Measurements from ENCODE around the gene WWOX.

The WWOX gene

DNA sequence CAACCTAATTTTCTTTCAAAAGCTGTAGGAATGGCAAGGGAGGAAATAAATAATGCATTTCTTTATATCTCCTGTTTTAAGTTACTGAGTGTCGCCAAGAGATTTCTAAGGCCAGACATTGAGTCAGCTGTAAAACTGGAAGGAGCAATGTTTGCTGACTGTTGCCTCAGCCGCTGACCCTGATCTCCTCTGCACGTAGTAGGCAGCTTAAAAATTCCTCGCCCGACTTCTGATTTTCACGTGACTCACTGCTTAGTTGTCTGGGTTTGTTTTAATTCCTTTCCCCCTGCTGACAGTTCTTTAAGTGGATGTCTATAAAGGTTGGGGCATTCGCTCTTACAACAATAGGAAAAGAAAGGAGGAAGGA lies 100.6 kb downstream of the WWOX start:
- CTCF ChIA-PET = interaction anchor here (1.0 to 1.2 kb wide), 2 partner anchors 17 to 20 kb away, joined by 3 read pairs; no protein-coding TSS in a partner anchor
- TF ChIP-seq, protein P1, sequence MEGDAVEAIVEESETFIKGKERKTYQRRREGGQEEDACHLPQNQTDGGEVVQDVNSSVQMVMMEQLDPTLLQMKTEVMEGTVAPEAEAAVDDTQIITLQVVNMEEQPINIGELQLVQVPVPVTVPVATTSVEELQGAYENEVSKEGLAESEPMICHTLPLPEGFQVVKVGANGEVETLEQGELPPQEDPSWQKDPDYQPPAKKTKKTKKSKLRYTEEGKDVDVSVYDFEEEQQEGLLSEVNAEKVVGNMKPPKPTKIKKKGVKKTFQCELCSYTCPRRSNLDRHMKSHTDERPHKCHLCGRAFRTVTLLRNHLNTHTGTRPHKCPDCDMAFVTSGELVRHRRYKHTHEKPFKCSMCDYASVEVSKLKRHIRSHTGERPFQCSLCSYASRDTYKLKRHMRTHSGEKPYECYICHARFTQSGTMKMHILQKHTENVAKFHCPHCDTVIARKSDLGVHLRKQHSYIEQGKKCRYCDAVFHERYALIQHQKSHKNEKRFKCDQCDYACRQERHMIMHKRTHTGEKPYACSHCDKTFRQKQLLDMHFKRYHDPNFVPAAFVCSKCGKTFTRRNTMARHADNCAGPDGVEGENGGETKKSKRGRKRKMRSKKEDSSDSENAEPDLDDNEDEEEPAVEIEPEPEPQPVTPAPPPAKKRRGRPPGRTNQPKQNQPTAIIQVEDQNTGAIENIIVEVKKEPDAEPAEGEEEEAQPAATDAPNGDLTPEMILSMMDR (IDR thresholded peaks at IDR 0.05; ENCODE audit: control extremely low read depth, extremely low read depth, low read depth, missing control alignments) = no peak
- POLR2A ChIA-PET = no interaction called here
- no peak for DNase-seq (ENCODE audit: extremely low spot score)

DNA sequence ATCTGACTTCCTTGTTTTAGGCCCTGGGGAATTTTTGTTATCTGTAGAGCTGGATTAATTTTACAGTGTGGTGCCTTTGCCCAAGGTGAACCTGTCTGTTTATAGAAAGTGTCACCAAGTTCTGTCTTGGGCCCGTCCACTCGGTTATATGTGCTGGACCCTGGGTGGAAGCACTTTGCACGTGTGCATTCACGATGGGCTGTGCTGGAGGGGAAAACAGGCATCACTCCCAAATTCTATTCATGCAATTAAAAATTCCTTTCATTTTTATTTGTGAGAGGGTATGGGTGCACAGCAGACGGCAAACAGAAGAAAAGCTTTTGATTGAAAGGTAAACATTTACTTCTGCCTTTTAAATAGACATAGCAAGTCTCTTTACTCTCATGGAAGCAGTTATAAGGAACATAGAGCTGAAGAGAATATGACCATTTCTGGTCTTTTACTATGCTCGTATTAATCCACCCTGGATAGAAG lies 101.2 kb downstream of the WWOX start:
- DNase-seq (ENCODE audit: extremely low spot score) = no peak
- ChIA-PET POLR2A (no interaction called here), CTCF (interaction anchor here (1.0 to 1.2 kb wide), 2 partner anchors 17 to 20 kb away, joined by 3 read pairs; no protein-coding TSS in a partner anchor)
- TF ChIP-seq, protein P1 (IDR thresholded peaks at IDR 0.05; ENCODE audit: control extremely low read depth, extremely low read depth, low read depth, missing control alignments) = no peak

DNA sequence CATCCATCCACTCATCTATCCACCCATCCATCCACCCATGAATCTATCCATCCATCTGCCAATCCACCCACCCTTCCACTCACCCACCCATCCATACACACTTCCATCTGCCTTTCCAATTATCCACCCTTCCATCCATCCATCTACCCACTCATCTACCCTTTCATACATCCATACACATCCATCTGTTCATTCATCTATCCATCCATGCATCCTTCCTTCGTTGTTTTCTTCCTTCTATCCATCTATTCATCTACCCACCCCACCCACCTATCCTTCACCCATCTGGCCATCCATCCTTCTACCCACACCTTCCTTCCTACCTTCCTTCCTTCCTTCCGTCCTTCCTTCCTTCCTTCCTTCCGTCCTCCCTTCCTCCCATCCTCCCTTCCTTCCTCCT lies 106.1 kb downstream of the WWOX start:
- CTCF ChIA-PET = no interaction called here
- POLR2A ChIA-PET = no interaction called here
- no peak for DNase-seq (ENCODE audit: extremely low spot score)
- TF ChIP-seq, protein P1 (IDR thresholded peaks at IDR 0.05; ENCODE audit: control extremely low read depth, extremely low read depth, low read depth, missing control alignments) = no peak

DNA sequence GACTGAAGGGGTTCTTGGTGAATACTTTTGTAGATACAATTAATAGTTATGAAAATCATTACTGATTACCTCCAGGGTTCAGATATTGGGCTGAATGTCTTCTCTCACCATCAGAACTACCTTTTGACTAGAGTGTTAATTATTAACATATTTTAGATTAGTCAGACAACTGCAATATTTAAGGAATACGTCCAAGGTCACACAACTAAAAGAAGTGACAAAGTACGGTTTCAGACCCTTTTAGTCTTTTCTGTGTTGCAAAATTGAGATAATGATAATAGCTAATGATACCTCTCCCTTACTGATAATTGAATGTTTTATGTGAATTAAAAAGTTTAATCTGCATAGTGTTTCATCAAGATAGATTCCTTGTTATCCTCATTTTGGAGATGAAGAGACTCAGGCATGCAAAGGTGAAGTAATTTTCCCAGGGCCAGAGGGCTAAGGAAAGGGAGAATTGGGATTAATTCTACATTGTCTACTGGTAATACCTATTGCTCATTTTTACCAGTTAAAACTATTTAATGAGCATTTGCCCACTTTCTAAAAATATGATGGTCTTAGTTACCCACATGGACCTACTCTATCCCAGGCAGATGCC lies 107.3 kb downstream of the WWOX start:
- DNase-seq (ENCODE audit: extremely low spot score) = no peak
- ChIA-PET POLR2A (no interaction called here), CTCF (no interaction called here)
- TF ChIP-seq, protein P1 (IDR thresholded peaks at IDR 0.05; ENCODE audit: control extremely low read depth, extremely low read depth, low read depth, missing control alignments) = no peak

DNA sequence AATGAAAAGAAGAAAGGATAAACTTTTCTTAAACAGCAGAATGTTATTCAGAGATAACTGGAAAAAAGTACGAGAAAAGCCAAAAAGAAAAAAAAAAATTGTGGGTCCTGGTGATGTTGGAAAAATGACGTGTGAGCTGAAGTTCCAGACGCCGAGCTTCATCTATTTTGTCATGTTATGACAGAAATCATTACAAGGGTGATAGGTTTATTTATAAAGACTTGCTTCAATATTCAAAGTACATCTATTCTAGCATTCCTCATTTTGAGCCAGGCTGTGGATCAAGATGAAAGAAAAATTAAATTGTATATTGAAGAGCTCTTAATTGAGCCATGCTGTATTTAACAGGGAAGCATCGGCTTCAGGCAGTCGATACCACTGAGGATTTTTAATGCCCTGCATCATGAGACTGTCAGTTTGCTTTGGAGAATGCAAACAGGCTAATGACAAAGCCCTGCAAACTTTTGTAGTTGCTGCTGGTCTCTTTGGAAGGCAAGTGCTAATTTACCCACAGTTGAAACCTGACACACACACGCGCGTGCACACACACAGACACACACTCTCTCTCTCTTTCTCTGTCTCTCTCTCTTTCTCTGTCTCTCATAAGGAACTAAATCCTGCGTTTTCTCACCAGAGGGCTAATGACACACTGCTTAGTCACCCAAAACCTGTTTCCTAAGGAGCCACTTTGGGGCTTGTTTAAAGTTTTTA lies 110.7 kb downstream of the WWOX start:
- POLR2A ChIA-PET = no interaction called here

DNA sequence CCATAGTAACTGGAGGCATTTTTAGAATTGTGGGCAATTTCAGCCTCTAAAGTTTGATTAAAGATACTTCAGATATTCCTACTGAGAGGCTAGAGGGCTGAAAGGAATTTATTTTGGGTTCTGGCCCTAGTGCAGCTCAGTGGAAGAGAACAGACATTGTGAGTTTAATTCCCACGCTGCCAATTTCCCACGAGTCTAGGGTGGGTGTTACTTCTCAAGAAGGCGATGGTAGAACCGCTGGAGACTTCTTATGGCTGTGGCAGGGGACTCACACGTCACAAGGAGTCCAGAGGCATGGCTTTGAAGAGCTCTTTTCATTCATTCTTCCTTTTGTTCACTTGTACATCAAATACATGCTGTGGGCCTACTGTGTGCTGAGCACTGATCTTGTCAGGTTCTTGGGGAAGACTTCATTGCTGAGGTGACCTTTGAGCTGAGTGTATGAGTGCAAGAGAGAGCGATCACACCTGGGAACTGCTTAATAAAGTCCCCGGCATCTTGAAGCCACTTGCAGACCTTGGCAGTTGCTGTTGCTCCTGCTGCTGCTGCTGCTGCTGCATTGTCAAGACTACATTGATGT lies 111.7 kb downstream of the WWOX start:
- ChIA-PET POLR2A (no interaction called here), CTCF (interaction anchor here (1.0 to 2.3 kb wide), 2 partner anchors 9 kb away, joined by 3 to 7 read pairs; no protein-coding TSS in a partner anchor)
- DNase-seq (ENCODE audit: extremely low spot score) = no peak
- TF ChIP-seq, protein P1 (IDR thresholded peaks at IDR 0.05; ENCODE audit: control extremely low read depth, extremely low read depth, low read depth, missing control alignments) = no peak

More for the DNA sequence above, 110.7 kb downstream of the WWOX start:
- no peak for DNase-seq (ENCODE audit: extremely low spot score)
- CTCF ChIA-PET = no interaction called here
- TF ChIP-seq, protein P1 (IDR thresholded peaks at IDR 0.05; ENCODE audit: control extremely low read depth, extremely low read depth, low read depth, missing control alignments) = no peak
